SU-DHL-6 (cell line): ENCODE data around the gene TTLL11.

ENCODE experiments used
- H2AFZ ChIP-seq: fragments of 200-600 bp; sonication (generic); 2 replicates; pipeline ENCODE4 v1.6.1; 2014; ENCODE audit warnings: low read depth, mild to moderate bottlenecking, moderate library complexity, mixed read lengths, antibody characterized with exemption, low read length; ENCODE audit not compliant: severe bottlenecking
- H3F3A ChIP-seq: fragments of 200-600 bp; shearing (Covaris generic); 2 replicates; pipeline ENCODE4 v1.6.0; 2016; ENCODE audit warnings: antibody characterized with exemption, mild to moderate bottlenecking; ENCODE audit not compliant: insufficient read depth
- H3K27ac ChIP-seq: fragments of 200-600 bp; sonication (generic); 2 replicates; pipeline ENCODE4 v1.5.1; 2016; ENCODE audit warnings: low read depth, mild to moderate bottlenecking, low read length, moderate library complexity, mixed read lengths
- H3K27me3 ChIP-seq: fragments of 200-600 bp; sonication (generic), shearing (Covaris generic); 2 replicates; pipeline ENCODE4 v1.6.0; 2014; ENCODE audit warnings: mild to moderate bottlenecking, low read length
- H3K36me3 ChIP-seq: fragments of 200-600 bp; sonication (generic); 2 replicates; pipeline ENCODE4 v1.6.1; 2014; ENCODE audit warnings: mild to moderate bottlenecking, low read length, mixed read lengths
- H3K4me2 ChIP-seq: fragments of 300-600, 200-600 bp; shearing (Covaris generic), sonication (generic); 2 replicates; pipeline ENCODE4 v1.6.0; 2014; ENCODE audit warnings: low read length, low read depth, mild to moderate bottlenecking; ENCODE audit not compliant: poor library complexity, severe bottlenecking
- H3K4me3 ChIP-seq: fragments of 200-600 bp; sonication (generic); 2 replicates; pipeline ENCODE4 v1.5.1; 2014; ENCODE audit warnings: antibody characterized with exemption, low read length, mild to moderate bottlenecking, mixed read lengths; ENCODE audit not compliant: insufficient read depth, poor library complexity, severe bottlenecking
- H3K79me2 ChIP-seq: fragments of 200-600 bp; sonication (generic); 2 replicates; pipeline ENCODE4 v1.6.1; 2014; ENCODE audit warnings: mild to moderate bottlenecking, low read length, moderate library complexity; ENCODE audit not compliant: insufficient read depth
- H3K9ac ChIP-seq: fragments of 200-600 bp; sonication (generic); 2 replicates; pipeline ENCODE4 v1.7.0; 2014; ENCODE audit warnings: mild to moderate bottlenecking, low read length
- H3K9me2 ChIP-seq: fragments of 200-600 bp; sonication (generic); replicated peaks from 2 replicates; pipeline ENCODE4 v1.6.1; 2014; ENCODE audit warnings: low read length; ENCODE audit not compliant: insufficient read depth
- H3K9me3 ChIP-seq: fragments of 200-600 bp; sonication (generic); 2 replicates; pipeline ENCODE4 v1.6.1; 2014; ENCODE audit warnings: low read length, mixed read lengths; ENCODE audit not compliant: insufficient read depth
- H4K20me1 ChIP-seq: fragments of 200-600 bp; sonication (generic); 2 replicates; pipeline ENCODE4 v1.6.1; 2014; ENCODE audit warnings: low read depth, mild to moderate bottlenecking, antibody characterized with exemption, low read length, moderate library complexity, mixed read lengths
- EZH2phosphoT487 ChIP-seq: fragments of 200-600 bp; sonication (generic), shearing (Covaris generic); conservative IDR thresholded peaks from 2 replicates; pipeline ENCODE4 v1.6.1; 2018; ENCODE audit warnings: mild to moderate bottlenecking, antibody characterized with exemption, low read length, moderate library complexity, mixed read lengths
- TF ChIP-seq, protein P1 (sequence below): fragments of 200-600 bp; sonication (generic); IDR thresholded peaks from one replicate; pipeline ENCODE4 v1.5.1; 2017; ENCODE audit warnings: antibody characterized with exemption, mild to moderate bottlenecking, low read length, moderate library complexity; ENCODE audit not compliant: insufficient read depth, poor library complexity, severe bottlenecking

The TTLL11 gene

GRCh38 chr9:121883281-121884056 is 209.6 kb downstream of the TTLL11 start:
- Histone ChIP-seq H3K27me3 (no peaks in the 10 kb centered on the region), H3K9me2 (no peaks in the 10 kb centered on the region), H3K4me2 (no peak overlapping the region), H3K4me3 (no peak overlapping the region), H3F3A (no peaks in the 10 kb centered on the region), H4K20me1 (no peaks in the 10 kb centered on the region), H3K27ac (no peak overlapping the region), H3K79me2 (no peaks in the 10 kb centered on the region), H2AFZ (no peak overlapping the region), H3K36me3 (no peaks in the 10 kb centered on the region), H3K9me3 (no peaks in the 10 kb centered on the region), H3K9ac (no peak overlapping the region)
- TF ChIP-seq, protein P1, sequence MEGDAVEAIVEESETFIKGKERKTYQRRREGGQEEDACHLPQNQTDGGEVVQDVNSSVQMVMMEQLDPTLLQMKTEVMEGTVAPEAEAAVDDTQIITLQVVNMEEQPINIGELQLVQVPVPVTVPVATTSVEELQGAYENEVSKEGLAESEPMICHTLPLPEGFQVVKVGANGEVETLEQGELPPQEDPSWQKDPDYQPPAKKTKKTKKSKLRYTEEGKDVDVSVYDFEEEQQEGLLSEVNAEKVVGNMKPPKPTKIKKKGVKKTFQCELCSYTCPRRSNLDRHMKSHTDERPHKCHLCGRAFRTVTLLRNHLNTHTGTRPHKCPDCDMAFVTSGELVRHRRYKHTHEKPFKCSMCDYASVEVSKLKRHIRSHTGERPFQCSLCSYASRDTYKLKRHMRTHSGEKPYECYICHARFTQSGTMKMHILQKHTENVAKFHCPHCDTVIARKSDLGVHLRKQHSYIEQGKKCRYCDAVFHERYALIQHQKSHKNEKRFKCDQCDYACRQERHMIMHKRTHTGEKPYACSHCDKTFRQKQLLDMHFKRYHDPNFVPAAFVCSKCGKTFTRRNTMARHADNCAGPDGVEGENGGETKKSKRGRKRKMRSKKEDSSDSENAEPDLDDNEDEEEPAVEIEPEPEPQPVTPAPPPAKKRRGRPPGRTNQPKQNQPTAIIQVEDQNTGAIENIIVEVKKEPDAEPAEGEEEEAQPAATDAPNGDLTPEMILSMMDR, result no peak
- no peak for TF ChIP-seq EZH2phosphoT487

DNA sequence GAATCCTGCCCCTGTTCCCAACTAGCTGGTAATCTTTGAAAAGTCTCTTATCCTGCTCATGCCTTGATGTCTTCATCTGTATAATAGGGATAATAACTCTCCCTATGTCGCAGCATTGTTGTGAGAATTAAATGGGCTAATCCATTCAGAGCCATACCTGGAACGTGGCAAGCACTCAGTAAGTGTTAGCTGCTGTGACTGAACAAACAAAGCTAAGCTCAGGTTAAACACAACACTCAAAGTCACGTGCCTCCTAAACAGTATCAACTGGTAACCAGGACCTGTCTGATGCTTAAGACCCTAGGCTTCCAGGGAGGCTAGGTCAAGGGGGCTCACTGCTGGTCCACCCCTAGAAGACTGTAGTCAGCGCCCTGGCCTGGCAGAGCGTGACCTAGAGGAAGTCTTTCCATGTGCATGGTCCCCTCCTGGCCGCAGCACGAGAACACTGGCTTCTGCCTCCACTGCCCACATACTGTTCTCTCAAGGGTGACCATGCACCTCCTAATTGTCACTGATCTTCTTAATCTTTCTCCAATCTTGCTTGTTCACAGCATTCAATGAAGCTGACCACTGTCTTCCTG is 211.1 kb downstream of the TTLL11 start:
- no peaks in the 10 kb centered on the region for H3K9me2 ChIP-seq
- H3K79me2 ChIP-seq, result no peaks in the 10 kb centered on the region
- H3K9me3 ChIP-seq, result no peaks in the 10 kb centered on the region
- no peak overlapping the region for H3K4me3 ChIP-seq
- H3K4me2 ChIP-seq, result no peak overlapping the region
- no peaks in the 10 kb centered on the region for H4K20me1 ChIP-seq
- no peaks in the 10 kb centered on the region for H3K27me3 ChIP-seq
- TF ChIP-seq, protein P1, result no peak
- TF ChIP-seq EZH2phosphoT487, result no peak
- no peaks in the 10 kb centered on the region for H3F3A ChIP-seq
- H3K9ac ChIP-seq, result no peak overlapping the region
- H3K27ac ChIP-seq, result no peak overlapping the region
- H2AFZ ChIP-seq, result no peak overlapping the region
- H3K36me3 ChIP-seq, result no peaks in the 10 kb centered on the region

DNA sequence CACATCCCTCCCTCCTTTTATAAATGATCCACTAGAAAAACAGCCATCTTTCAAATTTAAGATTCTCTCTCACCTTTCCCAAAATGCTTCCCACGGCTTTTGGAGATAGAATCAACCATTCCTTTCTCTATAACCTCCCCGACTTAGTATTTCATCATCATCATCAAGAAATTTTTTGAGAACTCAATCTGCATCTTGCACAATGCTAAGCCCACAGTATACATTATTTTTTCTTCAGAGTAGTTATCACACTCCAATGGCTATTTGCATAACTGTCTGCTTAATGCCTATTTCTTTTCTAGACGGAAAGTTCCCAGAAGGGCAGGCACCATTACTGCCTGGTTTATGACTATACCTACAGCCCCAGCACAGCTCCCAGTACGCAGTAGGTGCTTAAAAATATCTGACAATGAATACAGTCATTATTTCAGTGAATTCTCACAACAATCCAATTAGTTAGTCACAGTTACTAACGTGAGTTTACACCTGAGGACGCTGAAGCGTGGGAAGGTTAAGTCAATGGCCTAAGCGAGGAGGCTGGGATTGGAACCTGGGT is 212.7 kb downstream of the TTLL11 start:
- Histone ChIP-seq H3K79me2 (no peaks in the 10 kb centered on the region), H3K9ac (no peak overlapping the region), H2AFZ (no peak overlapping the region), H3K27me3 (no peaks in the 10 kb centered on the region), H3F3A (no peaks in the 10 kb centered on the region), H4K20me1 (no peaks in the 10 kb centered on the region), H3K36me3 (no peaks in the 10 kb centered on the region), H3K9me2 (no peaks in the 10 kb centered on the region), H3K4me2 (no peak overlapping the region), H3K9me3 (no peaks in the 10 kb centered on the region), H3K4me3 (no peak overlapping the region), H3K27ac (no peak overlapping the region)
- TF ChIP-seq, protein P1, result no peak
- no peak for TF ChIP-seq EZH2phosphoT487
